Nasal cavity respiratory epithelium epithelial cell of viscerocranial mucosa (primary cell): ENCODE data around the gene GOLPH3. TPM values are rescaled to one million over a fixed set of nuclear protein-coding genes. Genes with fewer than 3 reads are reported as not detected.

Experiments
- total RNA-seq: library from RNA; depleted of rRNA; stranded (reverse); fragments of >200 nt; gene quantifications from 2 replicates; pipeline ENCODE4 v1.2.3, GENCODE V29; 2014

GOLPH3 gene
- total RNA-seq, result 72.0 and 82.4 TPM in 2 replicates

DNA sequence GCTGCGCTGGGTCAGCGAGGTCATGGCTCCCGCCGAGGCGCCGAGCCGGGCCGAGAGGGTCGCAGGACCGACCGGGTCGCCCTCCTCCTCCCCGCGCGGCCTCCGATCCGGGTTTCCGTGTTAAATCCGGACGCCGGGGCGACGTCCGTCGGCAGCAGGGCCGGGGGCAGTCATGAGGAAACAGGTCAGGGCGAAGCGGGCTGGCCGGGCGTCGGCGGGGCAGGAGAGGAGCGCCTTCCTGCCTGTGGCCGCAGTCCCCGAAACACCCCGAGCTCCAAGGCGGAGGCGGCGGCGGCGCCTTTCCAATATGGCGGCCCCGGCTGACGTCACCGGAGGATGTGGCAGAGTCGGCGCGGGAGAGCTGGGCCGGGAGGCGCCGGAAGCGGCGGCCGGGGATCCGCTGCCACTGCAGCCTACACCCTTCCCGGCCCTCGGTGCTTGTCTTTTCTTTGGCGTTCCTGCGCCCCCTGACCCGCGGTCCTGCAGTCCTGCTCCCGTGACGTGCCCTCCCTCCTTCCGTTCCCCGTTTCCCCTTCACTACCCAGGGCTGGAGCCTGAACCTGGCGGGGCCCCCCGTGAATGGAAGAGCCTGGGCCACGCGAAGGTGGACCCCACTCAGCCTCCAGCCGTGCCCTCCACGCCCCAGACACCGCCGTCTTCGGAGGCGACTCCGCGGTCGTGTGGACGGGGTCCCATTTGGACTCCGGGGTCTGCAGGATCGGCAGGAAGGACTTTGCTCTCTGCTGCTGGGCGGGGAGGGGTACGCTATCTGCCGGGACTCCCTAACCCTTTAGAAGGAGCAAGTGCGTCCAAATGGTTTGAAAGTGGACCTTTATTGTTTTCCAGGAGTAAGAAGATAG is at the start of gene GOLPH3:
GOLPH3 (minus strand) TSS at position 309 of the 860 bp plus-strand sequence; CDS start at position 24, 285 bp downstream.

Other genes with a start within 250 kb of the GOLPH3 start
- gene MTMR12, start 138.6 kb upstream of the GOLPH3 start, total RNA-seq, result 20.5 and 25.2 TPM in 2 replicates